VCaP (cell line): Measurements from ENCODE around the gene TMEM44.

Experiments used
- H3K27ac ChIP-seq: fragments of 450-650 bp; 2 replicates; pipeline ENCODE4 v1.5.1; 2017
- TF ChIP-seq, protein P1 (sequence below): fragments of 450-650 bp; conservative IDR thresholded peaks from 2 replicates; pipeline ENCODE4 v1.5.1; 2017; ENCODE audit warnings: mild to moderate bottlenecking, moderate library complexity

Gene TMEM44

DNA sequence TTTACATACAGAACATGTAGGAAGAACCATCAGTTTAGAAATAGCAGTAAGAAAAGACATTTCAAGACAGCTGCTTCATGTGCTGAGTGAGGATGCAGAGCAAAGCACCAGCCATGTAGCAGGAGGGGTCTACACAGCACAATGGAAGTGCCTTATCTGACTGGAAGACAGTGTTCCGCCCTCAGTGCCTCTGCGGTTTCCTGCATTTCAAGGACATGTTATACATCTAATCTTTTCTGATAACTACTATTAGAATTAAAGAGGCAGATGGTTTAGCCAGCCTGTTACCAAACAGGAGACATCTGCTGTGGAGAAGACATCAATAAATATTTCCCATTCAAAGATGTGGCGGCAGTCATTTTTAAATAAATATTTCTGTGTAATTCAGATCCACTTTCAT, 28.2 kb upstream of the TMEM44 start:
- no peak overlapping the region for H3K27ac ChIP-seq
- TF ChIP-seq, protein P1, sequence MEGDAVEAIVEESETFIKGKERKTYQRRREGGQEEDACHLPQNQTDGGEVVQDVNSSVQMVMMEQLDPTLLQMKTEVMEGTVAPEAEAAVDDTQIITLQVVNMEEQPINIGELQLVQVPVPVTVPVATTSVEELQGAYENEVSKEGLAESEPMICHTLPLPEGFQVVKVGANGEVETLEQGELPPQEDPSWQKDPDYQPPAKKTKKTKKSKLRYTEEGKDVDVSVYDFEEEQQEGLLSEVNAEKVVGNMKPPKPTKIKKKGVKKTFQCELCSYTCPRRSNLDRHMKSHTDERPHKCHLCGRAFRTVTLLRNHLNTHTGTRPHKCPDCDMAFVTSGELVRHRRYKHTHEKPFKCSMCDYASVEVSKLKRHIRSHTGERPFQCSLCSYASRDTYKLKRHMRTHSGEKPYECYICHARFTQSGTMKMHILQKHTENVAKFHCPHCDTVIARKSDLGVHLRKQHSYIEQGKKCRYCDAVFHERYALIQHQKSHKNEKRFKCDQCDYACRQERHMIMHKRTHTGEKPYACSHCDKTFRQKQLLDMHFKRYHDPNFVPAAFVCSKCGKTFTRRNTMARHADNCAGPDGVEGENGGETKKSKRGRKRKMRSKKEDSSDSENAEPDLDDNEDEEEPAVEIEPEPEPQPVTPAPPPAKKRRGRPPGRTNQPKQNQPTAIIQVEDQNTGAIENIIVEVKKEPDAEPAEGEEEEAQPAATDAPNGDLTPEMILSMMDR: no peak

DNA sequence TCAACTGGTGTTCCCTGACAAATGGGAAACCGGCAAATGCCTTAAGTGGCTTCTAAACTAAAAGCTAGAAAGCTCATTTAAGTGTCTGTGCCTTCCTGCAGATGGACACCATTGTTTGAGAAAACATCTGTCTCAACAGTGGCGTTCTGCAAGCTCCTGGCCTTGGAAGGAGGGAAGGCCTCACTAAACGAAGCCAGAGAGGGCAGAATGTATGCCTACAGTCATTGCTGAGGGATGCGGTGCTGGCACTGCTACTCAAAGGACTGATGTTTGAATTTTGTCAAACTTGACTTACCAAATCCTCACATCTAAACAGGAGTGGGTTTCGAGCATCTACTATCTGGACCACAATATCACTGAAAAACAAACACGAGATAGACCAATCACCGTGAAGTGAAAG, 26.6 kb upstream of the TMEM44 start:
- TF ChIP-seq, protein P1: no peak
- no peak overlapping the region for H3K27ac ChIP-seq

DNA sequence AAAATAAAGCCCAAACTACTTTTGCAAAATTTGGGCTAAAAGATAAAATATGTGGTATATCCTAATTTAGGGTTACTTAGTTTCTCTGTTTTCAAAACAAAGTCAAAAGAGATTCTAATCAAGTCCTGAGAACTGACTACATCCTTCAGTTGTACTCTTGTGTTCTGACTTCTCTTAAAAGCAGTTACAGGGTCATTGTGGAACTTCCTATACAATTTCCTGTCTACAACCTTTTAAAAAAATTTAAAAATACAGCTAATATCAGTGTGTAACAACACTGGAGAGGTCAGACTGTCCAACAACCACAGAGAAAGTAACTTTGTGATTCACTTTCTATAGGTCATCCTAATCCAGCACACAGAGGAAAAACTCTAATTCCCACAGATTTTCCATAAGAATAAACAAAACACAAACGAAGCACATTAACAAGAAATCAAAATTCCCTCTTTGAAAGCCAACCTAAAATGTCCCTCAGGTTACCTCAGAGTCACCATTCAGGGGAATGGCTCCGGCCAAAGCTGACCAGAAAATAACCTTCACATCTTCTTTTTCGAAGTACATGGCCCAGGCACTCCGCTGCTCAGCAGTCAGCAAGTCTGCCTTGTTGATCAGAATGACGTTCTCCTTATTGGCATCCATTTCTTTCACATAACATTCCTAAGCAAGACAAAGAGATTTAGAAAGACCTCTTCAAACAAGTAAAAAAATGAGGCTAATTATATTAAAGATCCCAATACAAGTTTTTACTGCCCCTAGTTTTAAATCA, 25.4 kb upstream of the TMEM44 start:
- TF ChIP-seq, protein P1: no peak
- H3K27ac ChIP-seq: no peak overlapping the region

DNA sequence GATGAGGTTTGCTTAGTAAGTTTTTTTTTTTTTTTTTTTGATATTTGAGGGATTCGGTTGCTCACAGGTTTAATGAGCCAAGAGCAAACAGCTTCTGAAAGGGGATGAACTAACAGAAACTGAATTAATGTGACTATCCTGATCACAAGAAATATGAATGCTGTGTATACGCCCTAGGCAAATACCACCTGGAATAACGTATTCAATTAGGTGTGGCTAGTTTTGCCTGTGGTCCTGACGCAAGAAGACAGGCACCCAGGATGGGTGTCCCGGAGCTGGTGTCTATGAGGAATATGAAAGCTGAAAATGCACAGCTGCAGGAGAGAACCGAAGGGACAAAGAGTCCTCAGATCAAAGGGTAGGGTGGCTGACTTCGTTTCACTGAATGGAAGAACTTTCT, 24.2 kb upstream of the TMEM44 start:
- TF ChIP-seq, protein P1: no peak
- H3K27ac ChIP-seq: no peak overlapping the region

DNA sequence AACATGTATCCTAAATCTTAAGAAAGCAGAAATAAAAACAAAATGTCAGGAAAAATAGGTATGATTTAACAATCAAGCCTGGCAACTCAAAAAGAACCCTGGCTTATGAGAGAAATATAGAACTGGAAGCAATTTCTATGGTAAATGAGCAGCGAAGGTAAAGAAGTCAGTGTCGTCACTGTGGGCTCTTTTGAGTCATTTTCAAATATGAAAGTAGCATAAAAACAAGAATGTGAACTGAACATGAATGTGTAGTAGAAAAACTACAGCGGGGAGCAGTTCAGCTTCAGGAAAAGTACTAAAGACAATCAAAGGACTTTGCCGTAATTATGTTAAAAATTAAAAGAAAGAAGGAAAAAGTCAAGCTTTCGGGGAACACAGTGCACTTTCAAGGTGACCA, 21.2 kb upstream of the TMEM44 start:
- TF ChIP-seq, protein P1: no peak
- no peak overlapping the region for H3K27ac ChIP-seq

DNA sequence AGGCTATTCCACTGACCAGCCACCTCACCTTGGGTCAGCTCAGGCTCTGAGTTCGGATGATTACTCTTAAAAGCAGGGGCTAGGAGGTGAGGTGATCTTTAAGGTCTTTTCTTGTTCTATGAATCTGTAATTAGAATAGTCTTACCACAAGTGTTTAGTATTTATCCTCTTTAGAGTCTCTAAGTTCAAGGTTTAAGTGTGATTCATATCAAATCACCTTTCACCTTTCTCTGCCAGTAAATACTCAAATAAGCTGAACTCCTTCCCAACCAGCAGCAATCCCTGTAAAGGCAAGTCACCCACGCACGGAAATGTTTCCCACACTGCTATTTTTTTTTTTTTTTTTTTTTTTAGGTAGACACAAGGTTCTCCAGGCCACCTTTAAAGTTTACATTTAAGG, 14.5 kb upstream of the TMEM44 start:
- TF ChIP-seq, protein P1: no peak
- H3K27ac ChIP-seq: no peak overlapping the region

DNA sequence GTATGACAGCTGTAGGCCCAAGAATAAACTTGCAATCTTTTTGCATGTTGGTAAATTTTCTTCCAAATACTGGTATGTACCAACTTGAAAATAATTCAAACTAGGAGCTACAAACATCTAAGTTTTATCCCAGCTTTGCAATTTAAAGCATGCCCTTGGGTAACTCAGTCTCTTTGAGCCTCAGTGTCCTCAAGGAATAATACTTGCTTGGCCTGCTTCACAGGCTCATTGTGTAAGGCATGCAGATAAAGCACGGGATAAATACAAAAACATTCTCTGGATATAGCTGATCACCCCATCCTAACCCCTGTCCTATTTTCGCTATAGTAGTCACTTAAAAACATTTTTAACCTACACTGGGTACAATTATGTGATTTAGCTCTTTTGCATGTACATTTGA, 9.6 kb upstream of the TMEM44 start:
- no peak overlapping the region for H3K27ac ChIP-seq
- TF ChIP-seq, protein P1: no peak
